Measurements from ENCODE around the gene CRYBA1. TPM values are rescaled to one million over a fixed set of nuclear protein-coding genes. Genes with fewer than 3 reads are reported as not detected.

The CRYBA1 gene
- total RNA-seq, 1 donor from 2014 or later = not detected

DNA sequence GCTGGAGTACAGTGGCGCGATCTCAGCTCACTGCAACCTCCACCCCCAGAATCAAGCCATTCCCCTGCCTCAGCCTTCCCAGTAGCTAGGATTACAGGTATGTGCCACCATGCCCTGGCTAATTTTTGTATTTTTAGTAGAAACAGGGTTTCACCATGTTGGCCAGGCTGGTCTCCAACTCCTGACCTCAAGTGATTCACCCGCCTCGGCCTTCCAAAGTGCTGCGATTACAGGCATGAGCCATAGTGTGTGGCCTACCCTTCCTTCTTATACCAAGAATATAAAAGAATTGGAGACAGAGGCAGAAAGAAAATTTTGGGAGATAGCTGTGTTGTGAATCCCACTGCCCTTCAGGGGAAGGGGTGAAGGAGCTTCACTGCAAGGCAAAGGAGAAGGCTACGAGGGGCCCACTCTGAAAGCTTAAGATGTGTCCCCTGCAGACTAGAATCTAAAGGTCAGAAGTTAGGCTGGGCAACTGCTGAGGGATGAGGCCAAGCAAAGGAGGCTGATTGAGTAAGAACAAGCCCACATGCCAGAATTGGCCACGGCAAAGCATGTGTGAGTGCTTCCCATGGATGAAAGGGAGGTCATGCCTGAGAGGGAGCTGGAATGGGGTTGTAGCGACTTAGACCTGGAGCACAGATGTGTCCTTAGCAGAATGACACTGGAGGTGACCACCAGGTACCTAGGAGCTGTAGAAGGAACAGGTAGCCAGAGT lies 8.4 kb upstream of the CRYBA1 start:
- no peak overlapping the region for H3K4me3 ChIP-seq (ENCODE audit: low read depth, low read length)
- DNase-seq (ENCODE audit: low read depth) = no peak
- TF ChIP-seq, protein P1, sequence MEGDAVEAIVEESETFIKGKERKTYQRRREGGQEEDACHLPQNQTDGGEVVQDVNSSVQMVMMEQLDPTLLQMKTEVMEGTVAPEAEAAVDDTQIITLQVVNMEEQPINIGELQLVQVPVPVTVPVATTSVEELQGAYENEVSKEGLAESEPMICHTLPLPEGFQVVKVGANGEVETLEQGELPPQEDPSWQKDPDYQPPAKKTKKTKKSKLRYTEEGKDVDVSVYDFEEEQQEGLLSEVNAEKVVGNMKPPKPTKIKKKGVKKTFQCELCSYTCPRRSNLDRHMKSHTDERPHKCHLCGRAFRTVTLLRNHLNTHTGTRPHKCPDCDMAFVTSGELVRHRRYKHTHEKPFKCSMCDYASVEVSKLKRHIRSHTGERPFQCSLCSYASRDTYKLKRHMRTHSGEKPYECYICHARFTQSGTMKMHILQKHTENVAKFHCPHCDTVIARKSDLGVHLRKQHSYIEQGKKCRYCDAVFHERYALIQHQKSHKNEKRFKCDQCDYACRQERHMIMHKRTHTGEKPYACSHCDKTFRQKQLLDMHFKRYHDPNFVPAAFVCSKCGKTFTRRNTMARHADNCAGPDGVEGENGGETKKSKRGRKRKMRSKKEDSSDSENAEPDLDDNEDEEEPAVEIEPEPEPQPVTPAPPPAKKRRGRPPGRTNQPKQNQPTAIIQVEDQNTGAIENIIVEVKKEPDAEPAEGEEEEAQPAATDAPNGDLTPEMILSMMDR (conservative IDR thresholded peaks at IDR 0.05; ENCODE audit: low read depth, low read length) = no peak

DNA sequence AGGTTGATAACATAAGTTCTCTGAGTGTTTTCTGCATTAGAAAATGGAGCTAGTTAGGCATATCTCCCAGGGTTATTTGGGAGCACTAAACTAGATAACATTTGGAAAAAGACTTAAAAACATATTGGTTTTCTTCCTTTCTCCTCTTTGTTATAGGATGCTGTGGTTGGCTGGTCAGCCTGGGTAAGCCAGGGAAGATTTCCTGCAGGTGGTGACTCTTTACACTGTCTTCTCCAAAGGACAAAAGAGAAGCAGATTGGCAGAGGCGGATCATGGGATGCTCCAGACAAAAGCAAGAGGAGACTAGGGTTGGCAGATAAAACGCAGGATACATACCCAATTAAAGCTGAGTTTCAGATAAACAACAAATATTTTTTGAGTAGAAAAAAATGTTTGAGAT lies 6.2 kb upstream of the CRYBA1 start:
- H3K4me3 ChIP-seq (ENCODE audit: low read depth, low read length) = no peak overlapping the region
- TF ChIP-seq, protein P1 (conservative IDR thresholded peaks at IDR 0.05; ENCODE audit: low read depth, low read length) = no peak
- no peak for DNase-seq (ENCODE audit: low read depth)

DNA sequence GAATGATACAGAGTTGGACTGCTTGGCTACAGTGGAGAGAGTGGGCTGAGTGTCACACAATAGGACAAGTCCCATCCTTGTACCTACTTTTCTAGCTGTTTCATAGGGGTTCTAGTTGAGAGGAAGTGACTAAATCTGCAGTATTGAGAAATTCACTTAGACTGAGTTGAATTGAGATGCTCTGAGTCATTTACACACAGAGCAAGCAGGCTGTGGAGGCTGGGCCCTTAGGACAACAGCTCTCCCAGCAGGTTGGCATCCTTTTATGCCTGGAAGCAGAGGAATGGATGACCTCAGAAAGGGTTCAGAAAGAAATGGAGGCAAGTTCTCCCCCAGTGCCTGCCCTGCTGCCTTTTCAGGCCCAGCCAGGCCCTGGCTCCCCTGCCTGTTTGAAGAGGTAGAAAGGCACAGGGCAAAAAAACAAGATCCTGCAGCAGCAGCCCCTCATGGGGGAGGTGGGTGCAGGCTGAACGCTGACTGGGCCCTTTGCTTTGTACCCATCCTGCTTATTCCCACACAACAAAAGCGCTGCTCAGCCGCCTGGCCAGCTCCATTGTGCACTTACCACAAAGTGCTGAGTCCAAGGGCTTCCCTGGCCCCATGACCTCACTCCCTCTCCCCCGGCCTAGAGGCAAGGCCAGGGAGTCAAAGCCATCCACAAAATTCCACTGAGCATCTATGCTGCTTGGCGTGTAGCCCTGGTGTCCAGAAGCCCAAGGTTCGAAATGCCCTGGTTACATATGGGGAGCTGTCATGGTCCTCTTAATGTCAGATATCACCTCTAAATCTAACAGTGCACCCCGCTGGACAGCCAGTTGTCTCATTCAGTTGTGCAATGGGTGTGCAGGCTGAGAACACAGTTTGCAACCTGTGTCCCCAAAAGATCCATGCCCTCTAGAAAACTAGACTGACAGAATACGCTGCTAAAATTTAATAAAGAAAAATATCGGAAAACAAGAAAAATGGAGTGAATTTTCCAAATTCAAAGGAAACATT lies 5.4 kb upstream of the CRYBA1 start:
- H3K4me3 ChIP-seq (ENCODE audit: low read depth, low read length) = no peak overlapping the region
- DNase-seq (ENCODE audit: low read depth) = peak; percentile 93
- TF ChIP-seq, protein P1 (conservative IDR thresholded peaks at IDR 0.05; ENCODE audit: low read depth, low read length) = no peak

DNA sequence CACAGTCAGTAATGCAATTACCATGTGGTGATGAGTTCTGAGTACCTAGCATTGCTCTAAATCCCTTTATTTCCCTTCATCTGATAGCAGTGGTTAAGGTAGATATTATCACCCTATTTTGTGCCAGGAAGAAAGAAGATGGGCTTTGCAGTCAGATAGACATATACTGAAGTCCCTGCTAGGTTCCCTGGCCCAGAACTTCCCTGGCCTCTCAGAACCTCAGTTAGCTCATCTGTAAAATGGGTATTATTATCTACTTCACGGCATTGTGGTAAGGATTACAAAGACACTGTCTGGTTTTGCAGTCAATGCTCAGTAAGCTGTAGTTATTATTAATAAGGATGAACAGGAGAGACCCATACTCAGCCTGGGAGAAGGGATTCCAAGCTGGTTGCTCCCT lies 4.6 kb upstream of the CRYBA1 start:
- no peak for DNase-seq (ENCODE audit: low read depth)
- H3K4me3 ChIP-seq (ENCODE audit: low read depth, low read length) = no peak overlapping the region
- TF ChIP-seq, protein P1 (conservative IDR thresholded peaks at IDR 0.05; ENCODE audit: low read depth, low read length) = no peak

DNA sequence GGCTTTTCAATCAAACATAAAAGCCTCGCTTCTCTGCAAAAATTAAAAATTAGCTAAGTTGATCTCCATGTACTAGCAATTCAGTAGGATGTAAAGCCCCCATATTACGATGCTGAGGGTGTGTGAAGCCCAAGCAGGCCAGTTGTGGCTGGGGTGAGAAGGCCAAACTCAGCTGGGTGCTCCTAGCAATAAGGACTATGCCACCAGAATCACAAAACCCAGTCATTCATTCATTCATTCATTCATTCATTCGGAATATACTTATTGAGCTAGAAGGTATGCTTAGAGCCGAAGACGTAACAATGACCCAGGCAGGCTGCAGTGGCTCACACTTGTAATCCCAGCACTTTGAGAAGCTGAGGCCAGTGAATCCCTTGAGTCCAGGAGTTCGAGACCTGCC lies 3.9 kb upstream of the CRYBA1 start:
- H3K4me3 ChIP-seq (ENCODE audit: low read depth, low read length) = no peak overlapping the region
- no peak for DNase-seq (ENCODE audit: low read depth)
- TF ChIP-seq, protein P1 (conservative IDR thresholded peaks at IDR 0.05; ENCODE audit: low read depth, low read length) = no peak

DNA sequence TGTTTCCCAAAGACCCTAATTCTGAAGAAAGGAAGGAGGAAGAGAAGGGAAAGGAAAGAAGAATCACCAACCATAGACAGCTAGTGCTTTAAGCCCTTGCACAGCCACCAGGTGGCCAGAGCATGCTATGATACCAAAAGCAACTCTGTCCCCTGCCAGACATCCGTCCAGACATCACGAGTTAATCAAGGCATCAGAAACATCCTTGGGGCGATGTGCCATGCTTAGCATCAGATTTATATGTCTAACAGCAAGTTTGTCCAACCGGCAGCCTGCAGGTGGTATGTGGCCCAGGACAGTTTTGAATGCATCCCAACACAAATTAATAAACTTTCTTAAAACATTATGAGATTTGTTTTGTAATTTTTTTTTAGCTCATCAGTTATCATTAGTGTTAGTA lies 2.9 kb upstream of the CRYBA1 start:
- DNase-seq (ENCODE audit: low read depth) = no peak
- H3K4me3 ChIP-seq (ENCODE audit: low read depth, low read length) = no peak overlapping the region
- TF ChIP-seq, protein P1 (conservative IDR thresholded peaks at IDR 0.05; ENCODE audit: low read depth, low read length) = peak; percentile 66
